DND-41 (cell line): ENCODE measurements around the gene C18orf63.

Experiments
- ATAC-seq: fragments of 200-7000 bp; cut with Tn5 transposase; 3 replicates; pipeline ENCODE4 v1.9.1; 2021; ENCODE audit warnings: low read depth; ENCODE audit not compliant: insufficient read depth
- DNase-seq: peaks from one replicate; pipeline ENCODE4 v3.0.0-alpha.2; 2020
- H2AFZ ChIP-seq: 2 replicates; pipeline ENCODE4 v1.6.0; 2012; ENCODE audit warnings: low read depth, low read length
- H3K27ac ChIP-seq: 2 replicates; pipeline ENCODE4 v1.5.1; 2012; ENCODE audit warnings: low read length, inconsistent platforms
- H3K27me3 ChIP-seq: fragments of 200-600 bp; sonication (generic); 2 replicates; pipeline ENCODE4 v1.6.0; 2012; ENCODE audit warnings: low read length, mild to moderate bottlenecking, inconsistent platforms; ENCODE audit not compliant: insufficient read depth, poor library complexity
- H3K36me3 ChIP-seq: 2 replicates; pipeline ENCODE4 v1.5.1; 2012; ENCODE audit warnings: low read length, inconsistent platforms; ENCODE audit not compliant: insufficient read depth
- H3K4me1 ChIP-seq: 2 replicates; pipeline ENCODE4 v1.5.1; 2012; ENCODE audit warnings: mild to moderate bottlenecking, low read length; ENCODE audit not compliant: insufficient read depth
- H3K4me2 ChIP-seq: 2 replicates; pipeline ENCODE4 v1.6.0; 2012; ENCODE audit warnings: mild to moderate bottlenecking, moderate library complexity, low read length, inconsistent platforms; ENCODE audit not compliant: insufficient read depth
- H3K4me3 ChIP-seq, 2 experiments: fragments of 200-600 bp in 1 of 2; shearing (Covaris generic) in 1 of 2; 2 replicates each; pipeline ENCODE4 v1.5.1; 2012 to 2016; ENCODE audit warnings: inconsistent platforms in 2 of 2, low read length in 2 of 2, mild to moderate bottlenecking in 2 of 2, low read depth in 1 of 2, moderate library complexity in 1 of 2
- H3K79me2 ChIP-seq: 2 replicates; pipeline ENCODE4 v1.6.0; 2012; ENCODE audit warnings: low read length, inconsistent platforms; ENCODE audit not compliant: insufficient read depth
- H3K9ac ChIP-seq: 2 replicates; pipeline ENCODE4 v1.6.0; 2012; ENCODE audit warnings: low read depth, mild to moderate bottlenecking, inconsistent platforms, low read length, moderate library complexity
- H3K9me3 ChIP-seq: 2 replicates; pipeline ENCODE4 v1.5.1; 2012; ENCODE audit warnings: low read length, moderate library complexity, mild to moderate bottlenecking, inconsistent platforms; ENCODE audit not compliant: insufficient read depth, severe bottlenecking
- H4K20me1 ChIP-seq: 2 replicates; pipeline ENCODE4 v1.6.0; 2012; ENCODE audit warnings: low read length; ENCODE audit not compliant: insufficient read depth
- CTCF ChIP-seq: IDR thresholded peaks from 2 replicates; pipeline ENCODE4 v1.5.1; 2012; ENCODE audit warnings: borderline replicate concordance, low read length, moderate library complexity, mild to moderate bottlenecking; ENCODE audit not compliant: poor library complexity, severe bottlenecking; ENCODE audit errors: extremely low read depth
- EZH2 ChIP-seq: IDR thresholded peaks from 3 replicates; pipeline ENCODE4 v1.6.1; 2012; ENCODE audit warnings: borderline replicate concordance, low read depth, mild to moderate bottlenecking, moderate library complexity, low read length, inconsistent platforms; ENCODE audit not compliant: severe bottlenecking

The C18orf63 gene

GRCh38 chr18:74360852-74361655 is 45.4 kb downstream of the C18orf63 start:
- Histone ChIP-seq H3K79me2 (no peaks in the 10 kb centered on the region), H3K4me1 (no peaks in the 10 kb centered on the region), H3K4me3 (no peak overlapping the region), H3K9me3 (no peaks in the 10 kb centered on the region), H2AFZ (no peak overlapping the region), H3K27ac (no peak overlapping the region), H3K4me2 (no peak overlapping the region), H4K20me1 (no peaks in the 10 kb centered on the region), H3K9ac (no peak overlapping the region), H3K27me3 (peaks cover 5% of the 10 kb centered on the region), H3K36me3 (no peaks in the 10 kb centered on the region)
- no peak for ATAC-seq
- DNase-seq, result no peak
- no peak for TF ChIP-seq CTCF
- no peak for TF ChIP-seq EZH2

GRCh38 chr18:74367905-74368304 is 52.3 kb downstream of the C18orf63 start:
- H3K9me3 ChIP-seq, result no peaks in the 10 kb centered on the region
- DNase-seq (no peak), ATAC-seq (no peak)
- no peak overlapping the region for H3K9ac ChIP-seq
- H3K4me1 ChIP-seq, result no peaks in the 10 kb centered on the region
- no peaks in the 10 kb centered on the region for H3K79me2 ChIP-seq
- no peak for TF ChIP-seq CTCF
- no peak for TF ChIP-seq EZH2
- H3K4me3 ChIP-seq, result no peak overlapping the region
- peaks cover 2% of the 10 kb centered on the region; the same call in 1 of the 2 replicates for H4K20me1 ChIP-seq
- H3K27ac ChIP-seq, result no peak overlapping the region
- no peak overlapping the region for H2AFZ ChIP-seq
- H3K36me3 ChIP-seq, result no peaks in the 10 kb centered on the region
- H3K4me2 ChIP-seq, result no peak overlapping the region
- H3K27me3 ChIP-seq, result peaks cover 22% of the 10 kb centered on the region

- no peak for TF ChIP-seq EZH2
- no peak for TF ChIP-seq CTCF
- DNase-seq, result no peak
- H3K27me3 ChIP-seq, result peaks cover 22% of the 10 kb centered on the region
Measured at GRCh38 chr18:74368901-74369705, 53.5 kb downstream of the C18orf63 start.

More at GRCh38 chr18:74368901-74369705, 53.5 kb downstream of the C18orf63 start:
- Histone ChIP-seq H2AFZ (no peak overlapping the region), H3K4me3 (no peak overlapping the region), H3K9me3 (no peaks in the 10 kb centered on the region), H3K4me1 (no peaks in the 10 kb centered on the region), H3K9ac (no peak overlapping the region), H3K27ac (no peak overlapping the region), H3K36me3 (no peaks in the 10 kb centered on the region), H3K4me2 (no peak overlapping the region), H3K79me2 (no peaks in the 10 kb centered on the region), H4K20me1 (peaks cover 2% of the 10 kb centered on the region; the same call in 1 of the 2 replicates)
- no peak for ATAC-seq
